Activated T-helper 17 cell treated with anti-CD3 and anti-CD28 coated beads, Interleukin-2, amount 50 U/mL, for 72 hours (primary cell): ENCODE data around the gene SLC45A3. TPM values are rescaled to one million over a fixed set of nuclear protein-coding genes. Genes with fewer than 3 reads are reported as not detected.
A peak's percentile ranks its signal among the peaks of the same experiment; 100 is the strongest.

Source experiments
- ATAC-seq: fragments of 150-1000 bp; cut with Tn5 transposase; replicated peaks from 2 replicates; pipeline ENCODE4 v1.10.0; 2021; ENCODE audit warnings: mild to moderate bottlenecking, moderate library complexity
- H3K27ac Mint-ChIP-seq: one replicate; pipeline ENCODE4 v1.8.0; 2022; ENCODE audit warnings: mixed read lengths
- H3K27me3 Mint-ChIP-seq: one replicate; pipeline ENCODE4 v1.8.0; 2022; ENCODE audit warnings: mixed read lengths
- H3K36me3 Mint-ChIP-seq: one replicate; pipeline ENCODE4 v1.8.0; 2022; ENCODE audit warnings: low read depth, mild to moderate bottlenecking, mixed read lengths
- H3K4me1 Mint-ChIP-seq: one replicate; pipeline ENCODE4 v1.8.0; 2022; ENCODE audit warnings: mixed read lengths
- H3K4me3 Mint-ChIP-seq: one replicate; pipeline ENCODE4 v1.8.0; 2022; ENCODE audit warnings: mild to moderate bottlenecking, mixed read lengths
- H3K9me3 Mint-ChIP-seq: one replicate; pipeline ENCODE4 v1.8.0; 2022; ENCODE audit warnings: mixed read lengths
- total RNA-seq, 2 donors: library from RNA; stranded (reverse); gene quantifications; one replicate each; pipeline ENCODE4 v1.2.3, GENCODE V29; 2022

SLC45A3 gene
- total RNA-seq, 2 donors from 2014 or later: 0.37 to 0.63 TPM

- no peaks in the 10 kb centered on the region for H3K27me3 Mint-ChIP-seq
- ATAC-seq: no peak
- peaks cover 23% of the 10 kb centered on the region for H3K4me1 Mint-ChIP-seq
- H3K36me3 Mint-ChIP-seq: peaks cover 71% of the 10 kb centered on the region
- H3K9me3 Mint-ChIP-seq: no peaks in the 10 kb centered on the region
- peak overlapping the region; percentile 87 for H3K4me3 Mint-ChIP-seq
- H3K27ac Mint-ChIP-seq: peak overlapping the region; percentile 94
Measured at GRCh38 chr1:205627956-205628355, 52.4 kb downstream of the SLC45A3 start.

GRCh38 chr1:205626216-205626615 is 54.1 kb downstream of the SLC45A3 start:
- H3K4me3 Mint-ChIP-seq: peak overlapping the region; percentile 87
- H3K36me3 Mint-ChIP-seq: peaks cover 89% of the 10 kb centered on the region
- peak overlapping the region; percentile 68 for H3K27ac Mint-ChIP-seq
- peaks cover 23% of the 10 kb centered on the region for H3K4me1 Mint-ChIP-seq
- no peaks in the 10 kb centered on the region for H3K9me3 Mint-ChIP-seq
- ATAC-seq: no peak
- H3K27me3 Mint-ChIP-seq: no peaks in the 10 kb centered on the region

GRCh38 chr1:205623646-205624045 is 56.7 kb downstream of the SLC45A3 start:
- Mint-ChIP-seq H3K27ac (no peak overlapping the region), H3K36me3 (peaks cover 96% of the 10 kb centered on the region), H3K27me3 (no peaks in the 10 kb centered on the region), H3K4me1 (peaks cover 19% of the 10 kb centered on the region), H3K9me3 (no peaks in the 10 kb centered on the region), H3K4me3 (no peak overlapping the region)
- ATAC-seq: no peak

GRCh38 chr1:205620269-205620668 is 60.0 kb downstream of the SLC45A3 start:
- Mint-ChIP-seq H3K4me3 (no peak overlapping the region), H3K9me3 (no peaks in the 10 kb centered on the region), H3K4me1 (peaks cover 5% of the 10 kb centered on the region), H3K27me3 (no peaks in the 10 kb centered on the region), H3K27ac (peak overlapping the region; percentile 53), H3K36me3 (peaks cover 100% of the 10 kb centered on the region)
- ATAC-seq: no peak

- H3K4me3 Mint-ChIP-seq: no peak overlapping the region
- H3K36me3 Mint-ChIP-seq: peaks cover 100% of the 10 kb centered on the region
- peaks cover 3% of the 10 kb centered on the region for H3K4me1 Mint-ChIP-seq
- H3K27ac Mint-ChIP-seq: no peak overlapping the region
- no peaks in the 10 kb centered on the region for H3K27me3 Mint-ChIP-seq
- H3K9me3 Mint-ChIP-seq: no peaks in the 10 kb centered on the region
- ATAC-seq: no peak
Measured at GRCh38 chr1:205619376-205619775, 60.9 kb downstream of the SLC45A3 start.

GRCh38 chr1:205616563-205617293 is 63.6 kb downstream of the SLC45A3 start:
- Mint-ChIP-seq H3K27ac (peak overlapping the region; percentile 49), H3K27me3 (no peaks in the 10 kb centered on the region), H3K36me3 (peaks cover 99% of the 10 kb centered on the region), H3K4me1 (peaks cover 4% of the 10 kb centered on the region), H3K4me3 (no peak overlapping the region), H3K9me3 (no peaks in the 10 kb centered on the region)
- peak; percentile 87 for ATAC-seq

GRCh38 chr1:205615789-205616188 is 64.5 kb downstream of the SLC45A3 start:
- Mint-ChIP-seq H3K9me3 (no peaks in the 10 kb centered on the region), H3K27ac (peak overlapping the region; percentile 49), H3K36me3 (peaks cover 99% of the 10 kb centered on the region), H3K4me3 (no peak overlapping the region), H3K27me3 (no peaks in the 10 kb centered on the region), H3K4me1 (peaks cover 13% of the 10 kb centered on the region)
- no peak for ATAC-seq

- Mint-ChIP-seq H3K36me3 (peaks cover 99% of the 10 kb centered on the region), H3K27me3 (no peaks in the 10 kb centered on the region), H3K4me3 (no peak overlapping the region), H3K9me3 (no peaks in the 10 kb centered on the region), H3K27ac (no peak overlapping the region), H3K4me1 (peaks cover 25% of the 10 kb centered on the region)
- no peak for ATAC-seq
Measured at GRCh38 chr1:205613854-205614412, 66.4 kb downstream of the SLC45A3 start.

GRCh38 chr1:205612556-205612955 is 67.8 kb downstream of the SLC45A3 start:
- Mint-ChIP-seq H3K36me3 (peaks cover 99% of the 10 kb centered on the region), H3K27ac (no peak overlapping the region), H3K27me3 (no peaks in the 10 kb centered on the region), H3K4me1 (peaks cover 25% of the 10 kb centered on the region), H3K4me3 (no peak overlapping the region), H3K9me3 (no peaks in the 10 kb centered on the region)
- ATAC-seq: no peak

- no peaks in the 10 kb centered on the region for H3K9me3 Mint-ChIP-seq
- peaks cover 25% of the 10 kb centered on the region for H3K4me1 Mint-ChIP-seq
- H3K36me3 Mint-ChIP-seq: peaks cover 99% of the 10 kb centered on the region
- no peaks in the 10 kb centered on the region for H3K27me3 Mint-ChIP-seq
- no peak for ATAC-seq
- no peak overlapping the region for H3K4me3 Mint-ChIP-seq
- H3K27ac Mint-ChIP-seq: no peak overlapping the region
Measured at GRCh38 chr1:205612104-205612503, 68.2 kb downstream of the SLC45A3 start.

- Mint-ChIP-seq H3K4me1 (peaks cover 25% of the 10 kb centered on the region), H3K36me3 (peaks cover 98% of the 10 kb centered on the region), H3K27ac (peak overlapping the region; percentile 60), H3K4me3 (peak overlapping the region; percentile 37), H3K27me3 (no peaks in the 10 kb centered on the region), H3K9me3 (no peaks in the 10 kb centered on the region)
- peak; percentile 42 for ATAC-seq
Measured at GRCh38 chr1:205610901-205611466, 69.3 kb downstream of the SLC45A3 start.

GRCh38 chr1:205610036-205610435 is 70.3 kb downstream of the SLC45A3 start:
- ATAC-seq: no peak
- Mint-ChIP-seq H3K9me3 (no peaks in the 10 kb centered on the region), H3K4me3 (no peak overlapping the region), H3K27me3 (no peaks in the 10 kb centered on the region), H3K4me1 (peaks cover 27% of the 10 kb centered on the region), H3K27ac (peak overlapping the region; percentile 31), H3K36me3 (peaks cover 95% of the 10 kb centered on the region)
